CMK (cell line): ENCODE measurements around the gene NUDT9.
"Not testable (repeated sequence)": the region's sequence is repeated elsewhere in the genome, so short reads cannot be mapped to it uniquely, and the experiment has no call there.

ENCODE experiments used
- DNase-seq: peaks from one replicate; pipeline ENCODE4 v3.0.0-alpha.2; 2010; ENCODE audit warnings: low read depth

NUDT9 gene, protein sequence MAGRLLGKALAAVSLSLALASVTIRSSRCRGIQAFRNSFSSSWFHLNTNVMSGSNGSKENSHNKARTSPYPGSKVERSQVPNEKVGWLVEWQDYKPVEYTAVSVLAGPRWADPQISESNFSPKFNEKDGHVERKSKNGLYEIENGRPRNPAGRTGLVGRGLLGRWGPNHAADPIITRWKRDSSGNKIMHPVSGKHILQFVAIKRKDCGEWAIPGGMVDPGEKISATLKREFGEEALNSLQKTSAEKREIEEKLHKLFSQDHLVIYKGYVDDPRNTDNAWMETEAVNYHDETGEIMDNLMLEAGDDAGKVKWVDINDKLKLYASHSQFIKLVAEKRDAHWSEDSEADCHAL

DNA sequence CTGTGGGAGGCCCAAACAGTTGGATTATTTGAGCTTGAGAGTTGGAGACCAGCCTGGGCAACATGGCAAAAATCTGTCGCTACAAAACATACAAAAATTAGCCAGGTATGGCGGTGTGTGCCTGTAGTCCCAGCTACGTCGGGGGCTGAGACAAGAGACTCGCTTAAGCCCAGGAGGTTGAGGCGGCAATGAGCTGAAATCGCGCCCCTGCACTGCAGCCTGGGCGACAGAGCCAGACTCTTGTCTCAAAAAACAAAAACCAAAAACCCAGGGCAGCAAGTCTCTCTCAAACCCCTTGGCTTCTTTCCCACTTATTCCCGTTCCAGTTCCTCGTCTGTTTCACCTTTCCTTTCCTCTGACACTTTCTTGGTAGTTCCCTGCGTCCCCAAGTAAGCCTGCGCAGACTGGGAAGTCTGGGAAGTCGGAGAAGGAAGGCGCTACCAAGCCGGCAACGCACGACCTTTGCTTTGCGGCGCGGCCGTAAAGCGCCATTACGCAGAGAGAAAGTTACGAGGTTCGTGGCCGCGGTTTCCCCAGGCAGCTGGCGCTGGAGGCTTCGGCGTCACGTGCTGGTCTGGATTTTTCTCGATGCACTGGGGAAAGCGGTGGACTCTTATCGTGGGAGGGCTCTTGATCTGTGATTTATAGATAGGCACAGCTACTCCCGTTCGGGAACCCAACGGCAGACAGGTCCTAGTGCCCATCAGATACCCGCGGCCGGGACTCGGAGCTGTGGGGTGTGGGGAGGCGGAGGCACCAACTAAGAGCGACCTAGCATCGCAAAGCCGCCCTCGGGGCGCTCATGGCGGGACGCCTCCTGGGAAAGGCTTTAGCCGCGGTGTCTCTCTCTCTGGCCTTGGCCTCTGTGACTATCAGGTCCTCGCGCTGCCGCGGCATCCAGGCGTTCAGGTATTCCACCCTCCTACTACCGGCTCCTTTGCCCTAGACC lies at the start of gene NUDT9:
Gene NUDT9, plus strand, starts transcription at position 470 of the 949 bp plus-strand sequence. Its CDS starts 333 bp downstream, at position 803.
- peak; percentile 96 for DNase-seq

DNA sequence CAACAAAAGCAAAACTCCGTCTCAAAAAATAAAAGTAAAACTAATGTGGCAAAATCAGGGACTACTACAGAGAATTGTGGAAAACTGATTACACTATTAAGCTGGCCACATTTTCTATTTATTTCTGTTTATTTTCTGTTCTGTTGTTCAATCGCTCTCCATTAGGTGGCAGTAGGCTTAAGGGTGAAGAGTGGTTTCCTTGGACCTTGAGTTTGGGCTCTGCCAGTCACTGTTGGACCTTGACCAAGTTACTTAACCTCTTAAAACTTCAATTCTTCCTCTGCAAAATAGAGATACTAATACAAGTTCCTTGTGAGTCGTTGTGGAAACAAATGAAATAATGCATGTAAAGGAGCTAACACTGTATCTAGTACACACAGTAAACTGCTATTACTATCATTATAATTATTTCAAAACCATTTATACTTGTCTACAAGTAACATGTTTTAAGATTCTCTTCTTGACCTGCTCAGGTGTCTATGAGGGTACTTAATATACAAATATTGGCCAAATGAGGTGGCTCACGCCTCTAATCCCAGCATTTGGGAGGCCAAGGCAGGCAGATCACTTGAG lies 46.6 kb upstream of the NUDT9 start:
- peak; percentile 27 for DNase-seq

DNA sequence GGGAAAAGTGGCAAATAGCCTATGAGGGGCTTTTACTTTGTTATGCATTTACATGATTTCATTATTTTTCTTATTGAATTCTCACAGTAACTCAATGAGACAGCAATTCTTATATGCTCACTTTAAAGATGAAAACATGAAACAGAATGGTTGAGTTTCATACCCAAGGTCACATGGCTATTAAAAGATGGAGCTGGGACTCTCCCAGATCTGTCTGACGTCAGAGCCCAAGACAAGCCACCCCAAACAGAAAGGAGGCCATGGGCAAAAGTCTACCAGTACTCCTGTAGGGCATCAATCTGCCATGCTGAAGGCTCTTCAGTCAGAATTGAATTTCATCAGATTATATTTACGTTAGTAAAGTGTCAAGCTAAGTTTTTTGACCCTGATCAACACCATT lies 44.6 kb upstream of the NUDT9 start:
- DNase-seq: no peak

DNA sequence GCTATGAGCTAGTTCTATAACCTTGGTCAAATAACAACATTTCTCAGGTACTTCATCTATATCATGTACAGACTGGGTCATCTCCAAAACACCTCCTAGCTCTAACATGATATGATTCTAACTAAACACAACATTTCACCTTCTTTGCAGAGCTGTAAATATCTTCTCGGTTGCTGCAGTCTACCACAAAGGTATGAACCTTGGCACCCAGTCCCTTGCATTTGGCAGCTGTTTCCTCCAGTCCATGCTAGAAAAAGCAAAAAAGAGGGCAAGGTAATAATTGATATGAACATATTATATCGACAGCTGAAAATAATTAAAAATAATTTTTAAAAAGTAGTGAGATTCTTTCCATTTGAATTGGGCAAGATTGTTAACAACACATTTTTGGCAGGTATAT lies 40.3 kb upstream of the NUDT9 start:
- DNase-seq: no peak

DNA sequence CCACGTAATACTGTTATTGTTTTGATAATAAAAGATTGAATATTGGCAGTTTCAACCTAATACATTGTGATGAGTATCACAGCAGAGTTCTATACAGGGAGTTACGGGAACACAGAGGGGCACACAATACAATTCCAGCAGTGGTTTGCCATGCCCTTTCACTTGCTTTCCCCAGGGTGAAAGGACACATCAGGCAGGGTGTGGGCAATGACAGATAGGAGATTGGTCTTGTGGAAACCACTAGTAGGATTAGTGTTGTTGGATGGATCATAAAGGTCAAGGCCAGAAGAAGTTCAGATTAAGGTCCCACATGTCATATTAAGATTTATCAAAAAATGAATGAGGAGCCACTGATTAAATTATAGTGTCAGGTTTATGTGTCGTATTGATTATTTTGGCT lies 39.4 kb upstream of the NUDT9 start:
- DNase-seq: no peak

DNA sequence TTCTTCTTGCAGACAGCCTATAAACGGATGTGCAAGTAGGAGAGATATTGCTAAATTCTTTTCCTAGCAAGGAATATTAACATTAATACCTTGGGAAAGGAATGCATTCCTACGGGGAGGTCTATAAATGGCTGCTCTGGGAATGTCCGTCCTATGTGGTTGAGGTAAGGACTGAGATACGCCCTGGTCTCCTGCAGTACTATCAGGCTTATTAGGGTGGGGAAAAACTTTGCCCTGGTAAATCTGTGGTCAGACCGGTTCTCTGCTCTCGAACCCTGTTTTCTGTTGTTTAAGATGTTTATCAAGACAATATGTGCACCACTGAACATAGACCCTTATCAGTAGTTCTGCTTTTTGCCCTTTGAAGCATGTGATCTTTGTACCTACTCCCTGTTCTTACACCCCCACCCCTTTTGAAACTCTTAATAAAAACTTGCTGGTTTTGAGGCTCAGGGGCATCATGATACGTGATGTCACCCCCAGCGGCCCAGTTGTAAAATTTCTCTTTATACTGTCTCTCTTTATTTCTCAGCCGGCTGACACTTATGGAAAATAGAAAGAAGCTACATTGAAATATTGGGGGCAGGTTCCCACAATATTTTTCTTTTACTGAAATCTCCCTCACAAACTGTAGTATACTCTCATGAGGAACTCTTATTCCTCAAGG lies 37.8 kb upstream of the NUDT9 start:
- not testable (repeated sequence) for DNase-seq

DNA sequence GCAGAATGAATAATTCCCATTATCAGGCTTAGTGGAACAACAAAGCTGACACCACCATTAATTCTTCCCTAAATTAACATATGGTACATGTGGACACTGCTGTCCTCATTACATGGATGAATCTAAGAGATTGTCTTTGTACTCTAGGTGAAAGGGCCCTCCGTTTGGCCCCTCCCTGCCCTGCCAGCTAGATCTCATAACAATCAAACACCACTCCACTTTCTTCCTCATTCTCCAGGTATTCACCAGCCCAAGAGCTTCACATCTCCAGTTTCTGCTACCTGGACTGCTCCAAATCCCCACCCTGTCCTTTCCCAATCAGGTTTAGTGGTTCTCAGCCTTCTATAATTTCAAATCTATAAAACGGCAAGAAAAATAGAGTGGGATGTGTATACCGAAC lies 35.1 kb upstream of the NUDT9 start:
- no peak for DNase-seq

DNA sequence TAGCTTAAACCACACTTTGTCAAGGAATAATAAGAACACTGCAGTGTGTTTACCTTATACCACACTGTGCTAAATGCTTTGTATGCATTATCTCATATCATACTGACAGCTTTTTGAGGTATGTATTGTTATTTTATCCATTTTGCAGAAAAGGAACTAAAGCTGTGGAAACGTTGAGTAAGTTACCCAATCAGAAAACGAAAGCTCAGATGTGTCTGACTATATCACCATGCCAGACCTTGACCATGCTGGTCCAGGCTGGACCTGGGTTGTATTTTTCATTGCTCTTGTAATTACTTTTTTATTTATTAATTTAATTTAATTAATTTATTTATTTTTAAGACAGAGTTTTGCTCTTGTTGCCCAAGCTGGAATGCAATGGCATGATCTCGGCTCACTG lies 33.5 kb upstream of the NUDT9 start:
- DNase-seq: no peak

DNA sequence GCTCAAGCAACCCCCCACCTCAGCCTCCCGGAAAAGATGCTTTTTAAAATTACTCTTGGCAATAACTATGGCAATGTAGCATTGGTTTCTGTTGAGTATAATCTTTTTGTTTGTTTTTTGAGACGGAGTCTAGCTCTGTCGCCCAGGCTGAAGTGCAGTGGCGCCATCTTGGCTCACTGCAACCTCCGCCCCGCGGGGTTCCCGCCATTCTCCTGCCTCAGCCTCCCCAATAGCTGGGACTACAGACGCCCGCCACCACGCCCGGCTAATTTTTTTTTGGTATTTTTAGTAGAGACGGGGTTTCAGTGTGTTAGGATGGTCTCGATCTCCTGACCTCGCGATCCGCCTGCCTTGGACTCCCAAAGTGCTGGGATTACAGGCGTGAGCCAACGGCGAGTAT lies 32.3 kb upstream of the NUDT9 start:
- not testable (repeated sequence) for DNase-seq

DNA sequence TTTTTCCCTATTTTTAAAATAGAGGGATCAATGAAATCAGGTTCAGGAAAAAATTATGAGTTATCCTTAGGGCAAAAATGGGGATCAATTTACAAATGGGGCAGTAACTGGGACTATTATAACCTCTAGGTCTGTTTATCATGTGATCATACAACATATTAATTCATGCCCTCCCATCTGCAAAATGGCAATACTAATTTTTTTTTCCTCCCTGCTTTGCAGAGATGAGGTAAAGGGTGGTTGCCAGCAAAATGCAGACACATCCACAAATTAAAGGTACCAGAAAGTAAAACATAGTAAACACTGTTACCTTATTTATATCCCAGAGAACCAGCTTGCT lies 31.9 kb upstream of the NUDT9 start:
- DNase-seq: no peak

DNA sequence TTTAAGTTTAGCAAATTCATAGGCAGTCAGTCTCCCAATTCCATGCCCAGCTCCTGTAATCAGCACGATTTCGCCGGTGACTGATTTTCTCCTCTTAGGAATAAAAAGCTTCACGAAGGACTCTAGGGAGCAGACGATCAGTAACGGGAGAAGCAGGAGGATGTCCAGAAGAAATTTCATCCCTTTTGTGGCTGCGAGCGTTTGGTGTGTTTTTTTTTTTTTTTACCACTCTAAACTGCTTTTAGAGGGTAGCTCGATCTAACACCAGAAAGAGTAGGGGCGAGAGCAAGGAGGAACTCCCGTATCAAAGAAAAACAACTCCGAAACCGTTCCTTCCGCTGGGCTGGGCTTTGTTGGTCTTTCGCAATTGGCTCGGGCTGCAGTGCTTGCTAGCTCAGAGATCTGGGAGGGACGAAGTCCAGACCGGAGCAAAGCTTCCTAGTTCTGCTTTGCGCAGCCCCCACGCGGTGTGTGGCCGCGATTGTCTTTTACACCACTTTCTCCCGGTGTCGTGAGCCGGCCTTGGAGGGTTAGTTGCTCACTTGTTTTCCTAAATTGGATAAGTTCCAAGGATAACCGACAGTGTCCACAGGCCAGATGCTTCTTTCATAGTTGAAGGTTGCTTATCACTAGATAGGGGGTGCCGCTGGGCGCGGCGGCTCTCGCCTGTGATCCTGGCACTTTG lies 31.3 kb upstream of the NUDT9 start, which contains the start of gene HSD17B11:
Gene HSD17B11, minus strand, starts transcription at position 298 of the 685 bp plus-strand sequence. Its CDS starts 118 bp downstream, at position 180.
- peak; percentile 95 for DNase-seq

DNA sequence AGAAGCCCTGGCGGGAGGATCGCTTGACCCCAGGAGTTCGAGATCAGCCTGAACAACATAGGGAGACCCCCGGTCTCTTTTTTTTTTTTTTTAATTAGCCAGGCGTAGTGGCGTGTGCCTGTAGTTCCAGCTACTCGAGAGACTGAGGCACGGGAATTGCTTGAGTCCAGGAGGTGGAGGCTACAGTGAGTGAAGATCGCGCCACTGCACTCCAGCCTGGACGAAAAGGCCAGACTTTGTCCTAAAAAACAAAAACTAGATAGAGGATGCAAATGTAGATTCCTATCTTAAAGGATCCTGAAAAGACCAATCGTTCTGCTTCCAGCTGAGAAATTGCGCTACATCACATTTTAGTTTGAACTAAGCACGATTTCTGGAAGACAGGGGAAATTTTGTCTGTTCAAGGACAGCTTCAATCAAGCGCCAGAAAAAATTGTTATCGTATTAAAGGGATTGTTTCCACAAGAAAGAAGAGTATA lies 30.8 kb upstream of the NUDT9 start:
- DNase-seq: no peak

DNA sequence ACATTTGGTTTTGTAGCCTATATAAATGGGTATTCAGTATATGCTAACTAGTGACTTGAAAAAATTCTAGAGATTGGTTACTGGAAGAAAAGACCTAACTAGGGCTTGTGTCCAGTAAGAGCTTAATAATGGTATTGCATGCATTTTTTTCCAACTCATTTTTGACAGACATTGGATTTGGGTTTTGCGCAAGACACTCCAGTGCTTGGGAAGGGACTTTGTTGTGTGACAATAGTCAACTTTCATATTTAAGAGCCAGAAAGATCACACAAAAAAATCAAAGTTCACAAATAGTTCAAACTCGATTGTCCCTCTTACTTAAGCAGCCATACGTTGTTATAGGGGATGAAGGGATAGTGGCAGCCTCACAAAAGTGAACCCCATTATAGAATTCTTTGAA lies 30.2 kb upstream of the NUDT9 start:
- DNase-seq: no peak

DNA sequence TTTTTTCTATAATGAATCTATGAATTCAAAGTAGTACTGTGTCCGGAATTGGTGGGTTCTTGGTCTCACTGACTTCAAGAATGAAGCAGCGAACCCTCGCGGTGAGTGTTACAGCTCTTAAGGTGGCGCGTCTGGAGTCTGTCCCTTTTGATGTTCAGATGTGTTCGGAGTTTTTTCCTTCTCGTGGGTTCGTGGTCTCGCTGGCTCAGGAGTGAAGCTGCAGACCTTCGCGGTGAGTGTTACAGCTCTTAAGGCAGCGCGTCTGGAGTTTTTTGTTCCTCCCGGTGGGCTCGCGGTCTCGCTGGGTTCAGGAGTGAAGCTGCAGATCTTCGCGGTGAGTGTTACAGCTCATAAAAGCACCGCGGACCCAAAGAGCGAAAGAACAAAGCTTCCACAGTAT lies 27.3 kb upstream of the NUDT9 start:
- DNase-seq: not testable (repeated sequence)

DNA sequence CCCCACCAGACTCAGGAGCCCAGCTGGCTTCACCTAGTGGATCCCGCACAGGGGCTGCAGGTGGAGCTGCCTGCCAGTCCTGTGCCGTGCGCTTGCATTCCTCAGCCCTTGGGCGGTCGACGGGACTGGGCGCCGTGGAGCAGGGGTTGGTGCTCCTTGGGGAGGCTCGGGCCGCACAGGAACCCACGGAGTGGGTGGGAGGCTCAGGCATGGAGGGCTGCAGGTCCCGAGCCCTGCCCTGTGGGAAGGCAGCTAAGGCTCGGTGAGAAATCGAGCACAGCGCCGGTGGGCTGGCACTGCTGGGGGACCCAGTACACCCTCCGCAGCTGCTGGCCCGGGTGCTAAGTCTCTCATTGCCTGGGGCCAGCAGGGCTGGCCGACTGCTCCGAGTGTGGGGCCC lies 26.5 kb upstream of the NUDT9 start:
- DNase-seq: not testable (repeated sequence)

DNA sequence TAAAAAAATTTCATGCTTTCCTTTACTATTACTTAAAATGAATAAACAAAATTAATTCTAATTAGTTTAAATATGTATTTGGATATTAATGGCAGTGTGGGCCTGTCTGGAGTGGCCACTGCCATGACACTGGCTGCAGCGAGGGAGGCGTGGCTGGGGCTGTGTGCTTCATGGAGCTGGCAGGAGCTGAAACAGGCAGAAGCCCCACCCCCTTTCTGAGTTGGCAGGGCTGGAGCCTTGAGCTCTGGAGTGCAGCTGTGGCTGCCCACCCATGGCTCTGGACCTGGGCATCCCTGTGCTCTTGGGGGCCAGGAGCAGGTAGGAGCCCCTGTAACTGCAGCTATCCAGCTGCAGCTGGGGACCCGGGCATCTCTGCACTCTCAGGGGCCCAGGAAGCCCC lies 23.2 kb upstream of the NUDT9 start:
- DNase-seq: no peak

DNA sequence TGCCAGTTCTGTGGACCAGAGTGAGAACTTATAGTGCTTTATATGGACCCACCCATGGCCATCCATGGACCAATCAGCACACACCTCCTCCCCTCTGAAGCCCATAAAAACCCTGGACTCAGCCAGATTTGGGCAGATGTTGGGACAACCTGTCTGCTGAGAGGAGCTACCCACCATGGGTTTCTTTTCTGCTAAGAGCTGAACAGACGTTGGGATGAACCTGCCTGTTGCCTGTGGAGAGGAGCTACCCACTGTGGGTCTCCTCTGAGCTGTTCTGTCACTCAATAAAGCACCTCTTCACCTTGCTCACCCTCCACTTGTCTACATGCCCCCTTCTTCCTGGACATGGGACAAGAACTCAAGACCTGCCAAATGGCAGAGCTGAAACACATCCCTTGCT lies 22.4 kb upstream of the NUDT9 start:
- DNase-seq: no peak

DNA sequence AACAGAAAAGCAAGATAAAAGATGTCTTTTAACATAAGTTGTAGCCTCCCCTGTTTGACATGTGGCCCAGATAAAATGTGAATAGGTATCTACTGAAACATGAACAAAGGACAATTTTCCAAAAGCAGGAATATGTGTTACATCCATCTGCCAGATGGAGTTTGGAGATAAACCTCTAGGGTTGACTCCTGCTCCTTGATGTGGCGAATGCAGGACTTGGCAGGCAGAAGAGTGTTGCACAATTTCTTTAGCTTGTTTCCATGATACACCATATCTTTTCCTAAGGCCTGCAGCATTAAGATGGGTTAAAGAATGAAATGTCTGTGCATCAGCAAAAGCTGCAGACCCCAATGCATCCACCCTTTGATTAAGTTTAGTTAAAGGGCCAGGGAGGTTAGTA lies 18.6 kb upstream of the NUDT9 start:
- DNase-seq: not testable (repeated sequence)

DNA sequence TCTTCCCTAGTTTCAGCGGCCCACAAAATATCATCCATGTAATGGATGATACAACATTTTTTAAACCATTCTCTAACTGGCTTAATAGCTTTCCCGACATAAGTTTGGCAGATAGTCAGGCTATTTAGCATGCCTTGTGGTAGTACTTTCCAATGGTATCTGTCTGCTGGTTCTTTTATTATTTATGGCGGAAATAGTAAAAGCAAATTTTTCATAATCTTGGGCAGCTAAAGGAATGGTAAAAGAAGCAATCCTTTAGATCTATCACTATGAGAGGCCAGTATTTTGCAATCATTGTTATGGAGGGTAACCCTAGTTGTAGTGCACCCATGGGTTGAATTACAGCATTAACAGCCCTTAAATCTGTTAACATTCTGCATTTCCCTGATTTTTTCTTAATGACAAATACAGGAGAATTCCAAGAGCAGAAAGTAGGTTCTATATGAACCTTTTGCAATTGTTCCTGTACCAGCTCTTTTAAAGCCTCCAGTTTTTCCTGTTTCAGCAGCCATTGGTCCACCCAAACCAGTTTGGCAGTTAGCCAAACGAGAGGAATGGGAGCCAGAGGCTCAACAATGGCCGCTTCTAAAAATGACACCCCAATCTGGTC lies 17.1 kb upstream of the NUDT9 start:
- no peak for DNase-seq

DNA sequence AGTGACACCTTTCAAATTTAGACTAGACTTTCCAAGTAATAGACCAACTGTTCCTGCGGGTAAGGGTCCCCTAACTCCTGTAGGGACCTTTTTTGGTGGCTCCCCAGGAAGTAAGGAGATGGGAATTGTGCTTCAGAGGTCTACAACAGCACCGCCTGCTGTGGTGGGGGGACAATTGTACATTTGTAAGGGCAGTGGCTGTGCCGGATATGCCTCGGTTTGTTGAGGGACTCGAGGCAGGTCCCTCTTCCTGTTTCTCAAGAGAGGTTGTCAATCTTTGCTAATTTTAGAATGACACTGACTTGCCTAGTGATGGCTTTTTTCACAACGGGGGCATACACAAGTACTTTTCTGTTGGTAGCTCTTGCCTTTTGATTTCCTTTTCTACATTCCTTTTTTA lies 15.9 kb upstream of the NUDT9 start:
- no peak for DNase-seq

DNA sequence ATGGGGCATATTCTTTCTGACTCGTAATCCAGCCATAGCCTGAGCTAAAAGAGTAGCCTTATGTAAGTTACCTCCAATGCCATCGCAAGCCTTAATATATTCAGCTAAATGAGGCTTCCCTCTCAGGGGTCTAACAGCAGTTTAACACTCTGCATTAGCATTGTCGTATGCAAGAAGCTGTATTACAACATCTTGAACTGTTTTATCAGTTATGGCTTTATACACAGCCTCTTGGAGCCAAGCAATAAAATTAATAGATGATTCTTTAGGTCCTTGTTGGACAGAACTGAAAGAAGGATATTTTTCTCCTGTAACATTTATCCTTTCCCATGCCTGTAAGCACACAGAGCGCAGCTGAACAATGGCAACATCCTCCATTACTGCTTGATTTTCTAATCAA lies 15.5 kb upstream of the NUDT9 start:
- not testable (repeated sequence) for DNase-seq
